Mesenchymal stem cell (in vitro differentiated cells and primary cell): ENCODE results near the gene ZBTB47.

Source experiments
- DNase-seq: peaks from one replicate; pipeline ENCODE4 v3.0.0-alpha.2; 2013
- H2AFZ ChIP-seq: one replicate; pipeline ENCODE4 v1.6.1; 2013; ENCODE audit warnings: low read depth, mild to moderate bottlenecking, control low read depth, inconsistent platforms, low read length, moderate library complexity
- H2AK5ac ChIP-seq: 2 replicates; pipeline ENCODE4 v1.6.1; 2013; ENCODE audit warnings: low read length, moderate library complexity, mild to moderate bottlenecking, inconsistent platforms; ENCODE audit not compliant: severe bottlenecking
- H2BK120ac ChIP-seq: one replicate; pipeline ENCODE4 v1.6.1; 2013; ENCODE audit warnings: low read depth, mild to moderate bottlenecking, inconsistent platforms, low read length, moderate library complexity
- H2BK12ac ChIP-seq, 2 experiments: one replicate each; pipeline ENCODE4 v1.6.1; 2013; ENCODE audit warnings: inconsistent platforms in 2 of 2, low read length in 2 of 2, mild to moderate bottlenecking in 2 of 2, moderate library complexity in 2 of 2, control low read depth in 1 of 2
- H2BK15ac ChIP-seq: one replicate; pipeline ENCODE4 v1.6.1; 2013; ENCODE audit warnings: mild to moderate bottlenecking, low read depth, inconsistent platforms; ENCODE audit not compliant: poor library complexity, severe bottlenecking
- H2BK5ac ChIP-seq: 2 replicates; pipeline ENCODE4 v1.6.1; 2013; ENCODE audit warnings: low read depth, mild to moderate bottlenecking, low read length, control low read depth, inconsistent platforms; ENCODE audit not compliant: poor library complexity, severe bottlenecking
- H3K14ac ChIP-seq, 2 experiments: one replicate each; pipeline ENCODE4 v1.6.1; 2013; ENCODE audit warnings: inconsistent platforms in 2 of 2, low read length in 2 of 2, control low read depth in 1 of 2, mild to moderate bottlenecking in 1 of 2, moderate library complexity in 1 of 2
- H3K18ac ChIP-seq, 2 experiments: one replicate each; pipeline ENCODE4 v1.6.1; 2013; ENCODE audit warnings: inconsistent platforms in 2 of 2, low read length in 2 of 2, control low read depth in 1 of 2, low read depth in 1 of 2, mild to moderate bottlenecking in 1 of 2
- H3K23ac ChIP-seq, 2 experiments: one replicate each; pipeline ENCODE4 v1.6.1; 2013; ENCODE audit warnings: inconsistent platforms in 2 of 2, low read length in 2 of 2, mild to moderate bottlenecking in 2 of 2, moderate library complexity in 2 of 2, control low read depth in 1 of 2
- H3K27ac ChIP-seq: 2 replicates; pipeline ENCODE4 v1.5.1; 2013; ENCODE audit warnings: mild to moderate bottlenecking, moderate library complexity, low read length, control low read depth, inconsistent platforms; ENCODE audit not compliant: poor library complexity, severe bottlenecking
- H3K27me3 ChIP-seq, 2 experiments: 2 replicates each; pipeline versions ENCODE4 v1.6.1 to v1.7.0; 2013; ENCODE audit warnings: low read length in 2 of 2, mild to moderate bottlenecking in 2 of 2, moderate library complexity in 2 of 2, control low read depth in 1 of 2, inconsistent platforms in 1 of 2; ENCODE audit not compliant: control insufficient read depth in 1 of 2, insufficient read depth in 1 of 2
- H3K36me3 ChIP-seq, 2 experiments: 2 replicates each; pipeline versions ENCODE4 v1.6.1 to v1.7.0; 2013; ENCODE audit warnings: low read length in 2 of 2, control low read depth in 1 of 2, inconsistent platforms in 1 of 2, low read depth in 1 of 2, mild to moderate bottlenecking in 1 of 2; ENCODE audit not compliant: insufficient read depth in 2 of 2, control insufficient read depth in 1 of 2
- H3K4ac ChIP-seq, 2 experiments: one replicate each; pipeline ENCODE4 v1.6.1; 2013; ENCODE audit warnings: inconsistent platforms in 2 of 2, low read length in 2 of 2, mild to moderate bottlenecking in 2 of 2, moderate library complexity in 2 of 2, control low read depth in 1 of 2, low read depth in 1 of 2
- H3K4me1 ChIP-seq: 2 replicates; pipeline ENCODE4 v1.6.1; 2013; ENCODE audit warnings: low read depth, low read length, control low read depth; ENCODE audit not compliant: control insufficient read depth, insufficient read depth
- H3K4me2 ChIP-seq: 2 replicates; pipeline ENCODE4 v1.6.1; 2013; ENCODE audit warnings: low read length, mild to moderate bottlenecking, inconsistent platforms; ENCODE audit not compliant: poor library complexity, severe bottlenecking
- H3K4me3 ChIP-seq, 2 experiments: 2 replicates each; pipeline versions ENCODE4 v1.5.1 to v1.7.0; 2013; ENCODE audit warnings: low read length in 2 of 2, mild to moderate bottlenecking in 2 of 2, control low read depth in 1 of 2, low read depth in 1 of 2; ENCODE audit not compliant: insufficient read depth in 1 of 2
- H3K79me1 ChIP-seq: replicated peaks from 2 replicates; pipeline ENCODE4 v1.6.1; 2013; ENCODE audit warnings: mild to moderate bottlenecking, control low read depth, low read length, inconsistent platforms; ENCODE audit not compliant: poor library complexity, severe bottlenecking
- H3K9ac ChIP-seq: 2 replicates; pipeline ENCODE4 v1.7.0; 2013; ENCODE audit warnings: mild to moderate bottlenecking, low read length, moderate library complexity
- H3K9me3 ChIP-seq: 2 replicates; pipeline ENCODE4 v1.7.0; 2013; ENCODE audit warnings: mild to moderate bottlenecking, low read length; ENCODE audit not compliant: control insufficient read depth
- H4K8ac ChIP-seq: one replicate; pipeline ENCODE4 v1.6.1; 2013; ENCODE audit warnings: inconsistent platforms, mild to moderate bottlenecking, low read length, moderate library complexity
- H4K91ac ChIP-seq: one replicate; pipeline ENCODE4 v1.6.1; 2013; ENCODE audit warnings: mild to moderate bottlenecking, low read length, inconsistent platforms
- WGBS: methylation state at CpG from one replicate; pipeline ENCODE4 v1.1.7; 2013; ENCODE audit warnings: mixed read lengths; 5-methylcytosine and 5-hydroxymethylcytosine counted together

ZBTB47 gene

GRCh38 chr3:42688487-42689420 is 35.3 kb downstream of the ZBTB47 start:
- Histone ChIP-seq H3K14ac (no peak overlapping the region), H3K23ac (no peak overlapping the region), H4K8ac (no peak overlapping the region), H3K4me2 (no peak overlapping the region), H3K27ac (no peak overlapping the region), H2BK12ac (no peak overlapping the region), H2AK5ac (no peak overlapping the region), H2AFZ (no peak overlapping the region), H3K27me3 (peaks cover 27 to 61% of the 10 kb centered on the region in 2 experiments), H3K18ac (no peak overlapping the region), H3K4ac (no peak overlapping the region), H3K4me1 (peaks cover 2% of the 10 kb centered on the region), H3K4me3 (no peak overlapping the region), H3K79me1 (no peaks in the 10 kb centered on the region), H3K9ac (no peak overlapping the region), H2BK5ac (no peak overlapping the region), H3K36me3 (no peaks in the 10 kb centered on the region), H4K91ac (no peak overlapping the region), H3K9me3 (no peaks in the 10 kb centered on the region), H2BK15ac (no peak overlapping the region), H2BK120ac (no peak overlapping the region)
- no peak for DNase-seq
- WGBS, result 92% methylated on average over 22 of the region's 22 CpGs

DNA sequence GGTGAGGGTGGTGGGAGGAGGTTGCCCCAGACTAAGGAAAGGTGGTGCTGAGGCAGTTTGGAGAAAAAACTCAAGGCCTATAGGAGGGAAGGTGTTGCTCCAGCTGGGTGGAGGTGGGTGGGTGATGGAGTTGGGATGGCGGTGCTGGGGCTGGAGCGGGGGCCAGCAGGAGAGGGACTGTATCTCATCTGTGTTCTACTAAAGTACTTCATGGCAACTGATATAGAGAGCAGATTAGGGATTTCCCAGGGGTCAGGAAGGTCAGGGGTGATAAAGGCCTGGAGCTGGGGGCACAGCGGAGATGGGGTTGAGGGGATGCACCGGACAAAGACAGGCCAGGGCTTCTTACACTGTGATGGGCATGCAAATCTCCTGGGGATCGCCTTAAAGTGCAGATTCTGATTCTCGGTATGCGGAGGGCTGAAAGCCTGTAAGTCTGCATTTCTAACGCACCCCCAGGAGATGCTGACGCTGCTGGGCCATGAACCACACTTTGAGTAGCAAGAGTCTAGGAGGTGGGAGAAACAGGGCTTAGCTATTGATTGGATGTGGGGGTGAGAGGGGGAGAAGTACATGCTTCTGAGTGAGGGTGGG is 36.0 kb downstream of the ZBTB47 start:
- Histone ChIP-seq H2BK120ac (no peak overlapping the region), H3K23ac (no peak overlapping the region), H3K36me3 (no peaks in the 10 kb centered on the region), H3K27ac (no peak overlapping the region), H2BK12ac (no peak overlapping the region), H3K4me1 (no peaks in the 10 kb centered on the region), H3K18ac (no peak overlapping the region), H2AFZ (no peak overlapping the region), H3K79me1 (no peaks in the 10 kb centered on the region), H4K8ac (no peak overlapping the region), H3K9ac (no peak overlapping the region), H3K4me2 (no peak overlapping the region), H4K91ac (no peak overlapping the region), H2BK5ac (no peak overlapping the region), H3K27me3 (peaks cover 34 to 64% of the 10 kb centered on the region in 2 experiments), H3K4ac (no peak overlapping the region), H3K14ac (no peak overlapping the region), H3K4me3 (no peak overlapping the region), H2AK5ac (no peak overlapping the region), H2BK15ac (no peak overlapping the region), H3K9me3 (no peaks in the 10 kb centered on the region)
- 79% methylated on average over 9 of the region's 9 CpGs for WGBS
- DNase-seq, result no peak

DNA sequence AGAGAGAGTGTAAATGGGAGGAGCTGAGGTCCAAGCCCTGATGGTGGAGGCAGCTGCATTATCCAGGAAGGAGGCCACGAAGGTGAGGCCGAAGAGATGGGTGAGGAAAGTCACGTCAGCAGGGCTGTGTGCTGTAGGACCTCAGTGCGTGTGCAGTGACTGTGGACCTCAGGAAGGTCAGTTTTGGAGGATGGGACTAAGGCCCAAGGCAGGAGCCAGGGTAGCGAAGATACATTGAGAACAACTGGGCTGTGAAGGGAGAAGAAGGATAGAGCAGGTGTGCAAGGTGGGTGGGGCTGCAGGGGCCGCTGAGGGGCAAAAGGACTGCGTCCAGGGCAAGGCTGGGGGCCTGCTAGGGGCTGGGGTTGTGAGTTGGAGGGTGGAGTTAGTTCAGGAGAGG is 36.7 kb downstream of the ZBTB47 start:
- Histone ChIP-seq H3K4me1 (no peaks in the 10 kb centered on the region), H3K18ac (no peak overlapping the region), H2BK120ac (no peak overlapping the region), H3K27me3 (peaks cover 38 to 64% of the 10 kb centered on the region in 2 experiments), H3K4ac (no peak overlapping the region), H2AFZ (no peak overlapping the region), H2BK12ac (no peak overlapping the region), H2BK15ac (no peak overlapping the region), H3K36me3 (no peaks in the 10 kb centered on the region), H2AK5ac (no peak overlapping the region), H3K79me1 (no peaks in the 10 kb centered on the region), H3K23ac (no peak overlapping the region), H3K9ac (no peak overlapping the region), H3K9me3 (no peaks in the 10 kb centered on the region), H3K14ac (no peak overlapping the region), H2BK5ac (no peak overlapping the region), H3K4me2 (no peak overlapping the region), H3K27ac (no peak overlapping the region), H3K4me3 (no peak overlapping the region), H4K8ac (no peak overlapping the region), H4K91ac (no peak overlapping the region)
- whole genome bisulfite sequencing, result 72% methylated on average over 7 of the region's 7 CpGs
- no peak for DNase-seq
